SHP77 treated with DMSO at 0.1 percent for 48 hours (cell line): ENCODE measurements around the gene ARHGEF10L.

Source experiments
- DNase-seq: peaks from one replicate; lab custom pipeline; 2025; lab: John Stamatoyannopoulos, UW

Gene ARHGEF10L

GRCh38 chr1:17568014-17568900 is 28.8 kb downstream of the ARHGEF10L start:
- no peak for DNase-seq

- DNase-seq: no peak
These were observed 30.0 kb downstream of the ARHGEF10L start for GRCh38 chr1:17569200-17570139.

GRCh38 chr1:17570228-17570627 is 30.7 kb downstream of the ARHGEF10L start:
- DNase-seq: no peak

DNA sequence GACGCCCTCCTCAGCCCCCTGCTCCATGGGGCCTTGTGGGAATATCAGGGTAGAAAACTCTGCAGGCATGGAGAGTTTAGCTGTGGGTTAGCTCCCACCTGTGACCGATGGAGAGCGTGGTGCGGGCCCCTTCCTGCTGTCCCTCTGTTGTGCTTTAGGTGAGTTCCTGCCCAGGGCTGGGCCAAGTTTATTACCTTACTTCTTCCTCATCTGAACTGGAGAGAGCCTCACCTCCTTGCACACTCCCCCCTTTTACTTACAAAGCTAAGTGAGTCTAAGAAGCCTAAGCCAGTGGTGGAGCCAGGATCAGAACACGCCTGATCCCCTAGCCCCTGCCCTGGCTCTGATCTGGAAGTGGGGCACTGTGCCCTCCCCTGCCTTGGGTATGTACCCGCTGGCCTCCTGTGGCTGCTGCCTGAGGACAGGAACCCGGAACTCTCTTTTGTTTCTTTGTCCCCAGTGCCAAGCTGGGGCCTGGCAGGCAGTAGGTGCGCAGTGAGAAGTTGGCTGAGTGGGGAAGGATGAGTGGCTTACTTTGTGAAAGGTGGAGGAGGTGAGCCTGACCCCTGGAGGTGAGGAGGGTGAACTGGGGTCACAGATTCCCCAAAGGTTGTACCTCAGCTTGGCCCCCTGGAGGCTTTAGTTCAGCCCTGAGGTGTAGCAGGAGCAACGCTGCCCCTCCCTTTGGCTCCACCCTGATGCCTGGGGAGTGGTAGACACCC is 32.9 kb downstream of the ARHGEF10L start:
- no peak for DNase-seq

DNA sequence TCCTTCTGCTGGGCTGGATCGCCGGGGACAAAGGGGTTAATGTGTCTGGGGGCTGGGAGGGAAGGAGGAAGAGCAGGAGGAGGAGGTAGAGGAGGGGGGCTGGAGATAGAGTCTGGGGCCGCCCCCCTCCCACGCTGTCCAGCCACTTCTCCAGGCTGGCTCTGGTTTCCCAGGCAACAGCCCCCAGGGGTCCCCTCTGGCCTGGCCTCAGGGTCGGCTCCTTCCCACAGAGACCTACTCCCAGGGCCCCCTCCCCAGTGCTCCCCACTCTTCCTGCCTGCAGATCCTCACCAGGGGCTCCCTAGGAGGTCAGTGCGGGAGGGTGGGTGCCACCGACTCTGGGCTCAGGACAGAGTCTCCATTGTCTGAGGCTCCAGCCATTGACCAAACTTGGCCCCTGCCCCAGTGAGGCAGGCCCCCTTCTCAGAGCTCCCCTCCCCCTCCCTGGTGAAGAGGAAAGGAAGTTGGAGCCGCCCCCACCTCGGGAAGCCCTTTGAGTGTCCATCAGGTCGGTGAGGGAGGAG is 34.1 kb downstream of the ARHGEF10L start:
- no peak for DNase-seq

GRCh38 chr1:17574516-17574915 is 35.0 kb downstream of the ARHGEF10L start:
- no peak for DNase-seq

DNA sequence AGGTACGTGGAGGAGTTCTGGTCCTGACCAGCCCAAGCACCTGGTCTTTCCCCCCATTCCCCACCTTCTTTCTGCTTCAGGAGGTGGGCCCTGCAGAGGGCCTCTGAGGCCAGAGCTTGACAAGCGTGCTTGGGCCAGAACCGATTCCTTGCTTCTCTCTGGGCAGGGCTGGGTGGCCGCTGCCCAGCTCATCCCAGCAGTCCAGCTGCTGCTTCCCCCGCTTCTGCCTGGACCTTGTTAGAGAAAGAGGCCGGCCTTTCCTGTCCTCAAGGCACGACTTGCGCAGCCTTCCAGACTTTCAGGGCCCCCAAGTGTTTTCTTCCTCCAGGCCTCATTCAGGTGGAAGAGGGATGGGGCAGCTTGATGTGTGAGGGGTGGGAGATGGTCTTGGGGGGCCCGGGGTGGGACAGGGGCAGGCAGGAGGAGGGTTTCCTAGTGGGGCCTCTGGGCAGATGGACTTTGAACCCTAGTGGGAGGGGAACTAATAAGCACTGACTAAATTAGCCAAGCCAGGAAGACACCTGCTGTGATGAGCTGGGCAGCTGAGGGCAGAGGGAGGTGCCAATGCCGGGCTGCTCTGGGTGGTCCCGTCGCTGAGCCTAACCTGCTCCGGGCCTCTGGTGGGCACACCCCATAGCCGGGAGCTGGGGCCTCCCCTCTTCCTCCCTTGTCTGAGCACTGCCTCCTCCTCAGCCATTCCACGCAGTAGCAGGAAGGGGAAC is 36.5 kb downstream of the ARHGEF10L start:
- no peak for DNase-seq

DNA sequence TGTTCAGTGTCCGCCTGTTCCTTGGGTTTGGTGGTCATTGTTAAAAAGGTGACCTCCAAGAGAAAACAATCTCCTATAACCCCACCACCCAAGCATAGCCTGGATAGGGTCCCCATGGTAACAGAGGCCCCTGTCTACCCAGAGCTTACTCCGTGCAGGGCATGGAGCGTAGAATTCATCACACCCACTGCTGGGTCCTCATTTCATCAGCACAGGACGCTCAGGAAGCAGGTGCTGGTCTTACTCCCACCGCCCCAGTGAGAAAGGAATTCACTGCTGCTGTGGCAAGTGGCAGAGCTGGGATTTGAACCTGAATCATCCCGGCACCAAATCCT is 37.0 kb downstream of the ARHGEF10L start:
- no peak for DNase-seq

DNA sequence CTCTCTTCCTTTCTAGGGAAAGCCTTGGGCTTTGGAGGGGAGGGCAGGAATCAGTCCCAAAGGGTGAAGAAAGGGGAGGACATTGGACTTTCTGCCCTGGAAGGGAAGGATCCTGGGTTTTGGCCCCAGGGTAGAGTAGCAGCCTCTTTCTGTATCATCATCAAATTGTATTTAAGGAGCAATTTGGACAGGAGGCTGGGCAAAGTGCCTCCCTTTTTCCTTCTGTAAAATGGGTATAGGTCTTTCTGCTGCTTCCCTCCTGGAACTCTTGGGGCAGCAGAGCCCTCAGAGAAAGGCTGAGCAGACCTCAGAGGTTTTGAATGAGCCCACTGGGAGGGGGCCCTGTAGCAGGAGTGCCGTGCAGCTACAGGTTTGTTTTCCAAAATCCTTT is 38.4 kb downstream of the ARHGEF10L start:
- no peak for DNase-seq

DNA sequence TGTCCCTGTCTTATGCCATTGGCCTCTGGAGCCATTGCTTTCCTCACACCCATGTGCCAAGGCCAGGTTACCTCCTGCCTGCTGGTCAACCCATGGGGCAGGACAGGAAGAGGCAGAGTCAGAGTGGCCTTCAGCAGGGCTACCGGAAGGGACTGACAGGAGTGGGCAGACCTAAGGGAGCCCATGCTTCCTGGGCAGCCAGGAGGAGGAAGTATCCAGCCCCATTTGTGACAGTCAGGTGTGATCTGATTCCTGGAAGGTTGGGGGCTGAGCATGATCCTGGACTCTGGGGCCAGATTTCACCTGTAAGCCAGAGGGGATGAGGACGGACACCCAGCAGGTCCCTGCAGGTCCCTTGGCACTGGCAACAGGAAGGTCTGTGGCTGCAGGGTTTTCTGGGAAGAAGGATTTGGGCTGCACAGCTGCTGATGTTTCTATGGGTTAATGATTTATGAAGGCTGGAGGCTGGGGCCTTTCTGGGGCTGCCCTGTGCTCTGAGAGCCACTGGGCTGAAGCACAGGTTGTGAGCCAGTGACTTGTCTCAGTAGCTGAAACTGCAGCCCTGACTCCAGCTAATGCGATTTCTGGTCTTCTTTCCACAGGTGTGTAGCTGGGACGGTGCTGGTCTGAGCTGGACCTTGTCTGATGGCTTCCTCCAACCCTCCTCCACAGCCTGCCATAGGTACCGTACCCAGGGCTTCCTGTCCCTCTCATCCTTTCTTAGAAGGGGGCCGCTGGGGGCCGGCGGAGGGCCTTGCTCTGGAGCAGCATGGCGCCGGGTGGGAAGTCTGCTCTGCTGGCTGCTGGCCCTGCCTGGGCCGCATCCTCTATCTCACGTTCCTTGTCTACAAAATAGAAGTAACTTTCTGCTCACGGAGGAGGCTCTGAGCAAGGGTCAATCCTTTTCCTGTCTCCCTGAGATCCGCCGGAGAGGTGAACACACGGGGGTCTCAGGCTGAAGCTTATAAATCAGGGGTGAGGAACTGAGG is 40.7 kb downstream of the ARHGEF10L start:
- peak; percentile 13 for DNase-seq

DNA sequence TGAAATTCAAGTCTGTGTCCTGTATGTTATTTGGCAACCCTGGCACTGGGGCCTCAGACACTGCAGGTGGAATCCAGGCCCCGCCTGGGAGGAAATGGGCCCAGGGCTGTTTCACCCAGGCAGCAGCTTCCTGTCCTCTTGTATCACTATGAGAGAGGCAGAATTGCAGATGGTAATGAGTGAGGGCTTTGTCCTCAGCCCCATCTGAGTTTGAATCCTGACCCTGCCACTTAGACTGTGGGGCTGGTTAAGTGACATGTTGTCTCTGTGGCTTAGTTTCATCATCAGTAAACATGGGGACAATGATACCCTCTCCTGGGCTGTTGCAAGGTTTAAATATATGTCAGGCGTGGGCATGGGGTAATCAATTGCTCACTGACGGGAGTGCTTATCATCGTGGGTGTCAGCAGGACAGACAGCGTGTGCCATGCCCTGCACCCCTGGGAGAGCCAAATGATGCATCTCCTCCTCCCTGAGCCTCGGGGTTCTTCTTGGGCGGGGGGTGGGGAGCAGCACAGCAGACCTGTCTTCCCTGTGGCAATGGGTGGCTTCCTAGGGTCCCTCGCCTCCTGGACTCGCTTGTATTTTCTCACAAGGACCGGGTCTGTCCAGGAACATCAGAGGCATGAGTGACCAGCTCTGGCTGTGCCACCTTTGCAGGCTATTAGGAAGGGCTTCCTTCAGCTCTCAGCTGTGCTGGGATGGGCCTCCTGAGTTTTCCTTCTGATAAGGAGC is 42.1 kb downstream of the ARHGEF10L start:
- DNase-seq: peak; percentile 27

GRCh38 chr1:17582124-17582774 is 42.8 kb downstream of the ARHGEF10L start:
- no peak for DNase-seq

DNA sequence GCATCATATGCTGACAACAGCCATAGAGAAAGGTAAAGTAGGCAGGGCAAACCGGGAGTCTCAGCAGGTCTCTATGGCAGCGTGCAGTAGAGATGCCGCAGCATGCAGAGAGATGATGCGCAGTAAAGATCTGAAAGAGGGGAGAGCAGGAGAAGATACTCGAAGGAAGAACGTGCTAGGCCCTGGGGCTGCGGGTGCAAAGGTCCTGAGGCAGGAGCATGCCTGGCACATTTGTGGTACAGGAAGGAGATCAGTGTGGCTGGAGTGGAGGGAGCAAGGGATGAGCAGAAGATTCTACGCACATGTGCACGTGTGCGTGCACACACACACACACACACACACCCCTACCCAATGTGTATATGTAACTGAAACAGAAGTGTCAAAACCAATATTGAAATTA is 45.0 kb downstream of the ARHGEF10L start:
- DNase-seq: no peak

DNA sequence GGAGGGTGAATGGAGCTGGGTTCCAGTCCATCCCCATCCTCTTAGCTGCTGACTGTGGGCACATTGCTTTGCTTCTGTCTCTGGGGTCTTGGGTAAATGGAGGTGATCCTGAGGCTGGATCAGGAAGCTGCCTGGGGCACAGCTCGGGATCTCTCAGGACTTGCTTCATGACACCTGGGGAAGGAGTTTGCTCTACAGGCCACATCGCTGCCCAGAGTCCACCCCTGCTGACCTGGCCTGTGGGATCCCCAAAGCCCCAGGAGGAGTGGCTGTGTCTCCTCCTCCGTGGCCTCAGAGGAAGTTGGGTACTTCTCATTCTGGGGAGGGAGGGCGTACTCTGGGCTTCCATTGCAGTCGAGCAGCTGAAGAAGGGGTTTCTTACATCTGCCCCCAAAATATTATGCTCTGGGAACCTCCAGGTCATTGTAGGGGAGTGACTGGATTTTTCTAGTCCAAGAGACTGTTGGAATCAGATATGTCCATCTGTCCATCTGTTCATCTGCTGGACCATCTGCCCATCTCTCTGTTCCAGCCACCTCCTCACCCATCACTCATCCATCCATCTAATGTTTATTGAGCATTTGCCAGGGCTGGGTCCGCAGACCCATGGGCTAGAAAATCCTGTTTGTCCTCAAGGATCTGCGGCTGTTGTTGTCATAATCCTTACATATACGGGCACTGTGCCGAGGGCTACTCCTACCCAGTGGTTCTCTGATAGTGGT is 45.9 kb downstream of the ARHGEF10L start:
- DNase-seq: no peak

DNA sequence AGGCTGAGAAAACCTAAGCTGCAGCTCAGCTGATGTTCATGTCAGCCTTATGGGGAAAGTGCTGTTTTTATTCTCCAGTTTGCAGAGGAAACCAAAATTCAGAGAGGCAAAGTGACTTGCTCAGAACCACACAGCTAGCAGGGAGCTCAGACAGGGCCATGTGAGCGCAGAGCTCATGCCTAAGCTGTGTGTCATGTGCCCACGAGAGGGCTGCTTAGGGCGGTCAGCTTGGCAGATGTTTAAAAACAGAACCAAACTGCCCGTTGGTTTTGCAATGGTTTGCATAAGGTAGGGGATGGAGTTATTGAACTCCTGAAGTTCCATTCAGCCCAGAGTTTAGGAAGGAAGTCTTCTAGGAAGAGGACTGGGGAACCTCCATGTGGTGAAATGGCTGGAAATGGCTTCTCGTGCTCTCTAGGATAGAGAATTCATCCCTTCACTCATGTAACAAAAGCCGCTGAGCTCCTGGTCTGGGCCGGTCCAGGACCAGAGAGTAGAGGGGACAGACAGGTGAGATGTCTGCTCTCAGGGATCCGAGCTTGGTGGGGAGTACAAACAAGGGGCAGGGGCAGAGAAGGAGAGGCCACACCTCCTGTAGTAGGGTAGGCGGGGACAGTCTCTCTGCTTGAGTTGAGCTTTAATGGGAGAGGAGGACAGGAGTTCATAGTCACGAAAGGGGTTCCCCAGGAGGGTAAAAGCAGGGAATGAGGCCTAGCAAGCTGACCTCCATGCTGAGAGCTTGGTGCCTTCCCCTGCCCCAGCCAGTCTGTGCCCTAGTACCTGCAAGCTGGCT is 46.9 kb downstream of the ARHGEF10L start:
- no peak for DNase-seq

DNA sequence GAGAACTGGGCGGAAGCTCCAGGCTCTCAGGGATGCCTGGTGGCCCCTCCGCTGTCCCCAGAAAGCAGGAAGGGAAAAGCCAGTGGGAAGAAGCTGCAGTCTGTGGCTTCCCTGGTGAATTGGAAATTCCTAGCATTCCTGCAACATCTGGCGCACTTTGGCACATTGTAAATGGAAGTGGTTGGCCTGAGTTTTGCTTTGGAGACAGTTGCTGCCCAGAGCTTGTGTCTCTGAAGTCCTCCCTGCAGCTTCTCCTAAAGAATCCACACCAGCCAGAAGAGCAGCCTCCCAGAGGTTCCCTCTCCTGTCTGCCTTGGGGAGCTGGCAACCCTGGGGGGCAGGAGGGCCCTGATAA is 48.2 kb downstream of the ARHGEF10L start:
- no peak for DNase-seq

DNA sequence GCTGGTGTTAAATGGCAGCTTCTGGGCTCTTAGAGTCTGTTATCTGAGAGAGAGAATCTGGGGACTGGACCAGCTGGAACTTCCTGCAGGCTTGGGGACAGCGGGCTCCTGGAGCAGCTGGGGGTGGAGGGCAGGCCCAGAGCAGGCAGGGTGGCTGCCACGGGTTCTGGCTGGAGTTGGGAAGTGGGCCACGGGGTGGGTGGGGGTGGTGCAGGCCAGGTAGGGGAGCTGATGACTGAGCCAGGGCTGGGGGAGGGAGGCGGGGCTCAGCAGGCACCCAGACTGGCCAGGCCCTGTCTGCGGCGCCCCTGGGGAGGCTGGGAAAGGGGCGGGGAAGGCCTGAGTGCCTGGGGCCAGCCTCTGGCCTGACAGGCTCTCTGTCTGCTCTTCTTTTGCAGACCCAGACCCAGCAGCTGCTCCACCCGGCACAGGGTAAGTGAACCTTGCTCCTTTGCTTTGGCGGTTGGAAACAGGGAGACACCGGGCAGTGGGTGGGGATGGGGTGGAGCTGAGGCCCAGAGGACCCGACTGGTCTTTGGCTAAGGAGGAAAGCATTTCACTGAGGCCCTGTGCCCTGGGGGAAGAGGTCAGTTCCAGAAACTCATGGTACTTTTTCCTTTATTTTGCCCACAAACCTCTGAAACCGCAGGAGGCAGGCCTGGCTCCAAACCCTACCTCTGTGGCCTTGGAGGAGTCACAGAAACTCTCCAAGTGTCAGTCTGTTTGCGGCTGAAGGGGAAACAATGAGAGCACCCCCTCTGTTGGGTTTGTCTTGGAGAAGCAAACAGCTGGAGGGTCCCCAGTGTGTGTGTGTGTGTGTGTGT is 48.8 kb downstream of the ARHGEF10L start:
- no peak for DNase-seq
